Endodermal cell (in vitro differentiated cells): ENCODE measurements around the gene LRRC7. TPM values are rescaled to one million over a fixed set of nuclear protein-coding genes. Genes with fewer than 3 reads are reported as not detected.

Source experiments
- DNase-seq: peaks from one replicate; pipeline ENCODE4 v3.0.0-alpha.2; 2017
- H3K27ac ChIP-seq: 2 replicates; pipeline ENCODE4 v1.5.1; 2013; ENCODE audit warnings: mild to moderate bottlenecking, low read depth, low read length, moderate library complexity
- H3K27me3 ChIP-seq: 2 replicates; pipeline ENCODE4 v1.6.1; 2013; ENCODE audit warnings: mild to moderate bottlenecking, low read length, moderate library complexity; ENCODE audit not compliant: insufficient read depth, control insufficient read depth, poor library complexity, severe bottlenecking
- H3K36me3 ChIP-seq: 2 replicates; pipeline ENCODE4 v1.7.0; 2013; ENCODE audit warnings: mild to moderate bottlenecking, low read length, moderate library complexity; ENCODE audit not compliant: control insufficient read depth, insufficient read depth
- H3K4me1 ChIP-seq: one replicate; pipeline ENCODE4 v1.7.0; 2013; ENCODE audit warnings: low read length; ENCODE audit not compliant: control insufficient read depth, insufficient read depth
- H3K4me3 ChIP-seq: 2 replicates; pipeline ENCODE4 v1.5.1; 2013; ENCODE audit warnings: mild to moderate bottlenecking, low read length, moderate library complexity
- H3K9ac ChIP-seq: 2 replicates; pipeline ENCODE4 v1.6.1; 2013; ENCODE audit warnings: mild to moderate bottlenecking, low read length, moderate library complexity; ENCODE audit not compliant: poor library complexity, severe bottlenecking; ENCODE audit errors: extremely low read depth
- H3K9me3 ChIP-seq: 2 replicates; pipeline ENCODE4 v1.6.1; 2013; ENCODE audit warnings: mild to moderate bottlenecking, low read length, moderate library complexity; ENCODE audit not compliant: control insufficient read depth
- H3K27ac Mint-ChIP-seq: 2 replicates; pipeline ENCODE4 v1.8.0; 2020; ENCODE audit warnings: mixed read lengths
- H3K27me3 Mint-ChIP-seq: 2 replicates; pipeline ENCODE4 v1.8.0; 2021; ENCODE audit warnings: mild to moderate bottlenecking, mixed read lengths; ENCODE audit not compliant: insufficient read depth
- H3K36me3 Mint-ChIP-seq: 2 replicates; pipeline ENCODE4 v1.8.0; 2020; ENCODE audit warnings: low read depth, mixed read lengths
- H3K4me1 Mint-ChIP-seq: 2 replicates; pipeline ENCODE4 v1.8.0; 2020; ENCODE audit warnings: mixed read lengths
- H3K4me3 Mint-ChIP-seq: 2 replicates; pipeline ENCODE4 v1.8.0; 2020; ENCODE audit warnings: mild to moderate bottlenecking, moderate library complexity, mixed read lengths
- H3K9me3 Mint-ChIP-seq: 2 replicates; pipeline ENCODE4 v1.8.0; 2020; ENCODE audit warnings: mild to moderate bottlenecking, mixed read lengths
- CTCF ChIP-seq: fragments of 200-600 bp; sonication (generic); conservative IDR thresholded peaks from 2 replicates; pipeline ENCODE4 v1.5.0; 2021; ENCODE audit warnings: antibody characterized with exemption, mild to moderate bottlenecking
- WGBS, 2 experiments: methylation state at CpG; one replicate each; pipeline versions ENCODE4 v1.1.5 to v1.1.7; 2013; ENCODE audit warnings: missing lambda C conversion rate in 2 of 2, mixed read lengths in 1 of 2; ENCODE audit not compliant: insufficient coverage in 1 of 2, insufficient read length in 1 of 2; 5-methylcytosine and 5-hydroxymethylcytosine counted together
- total RNA-seq, 2 donors: library from RNA; stranded (reverse); fragmentation: NEBNext Ultra II Directional in 1 of 2; extraction: Animal tissue kit (Norgen Biotek cat#: 25700) in 1 of 2; gene quantifications; 2 replicates in 1 of 2; 3 replicates in 1 of 2; pipeline ENCODE4 v1.2.1, GENCODE V29; 2021

Gene LRRC7
- total RNA-seq, 2 donors from 2014 or later, result 1.4 to 2.2 TPM

- no peaks in the 10 kb centered on the region for H3K36me3 ChIP-seq
- H3K27me3 ChIP-seq, result no peaks in the 10 kb centered on the region
- Mint-ChIP-seq H3K4me3 (no peak overlapping the region), H3K27me3 (peaks cover 3% of the 10 kb centered on the region), H3K36me3 (no peaks in the 10 kb centered on the region), H3K9me3 (no peaks in the 10 kb centered on the region), H3K4me1 (no peaks in the 10 kb centered on the region), H3K27ac (no peak overlapping the region)
- H3K4me1 ChIP-seq, result no peaks in the 10 kb centered on the region
- no peak overlapping the region for H3K27ac ChIP-seq
- no peak for TF ChIP-seq CTCF
- no peaks in the 10 kb centered on the region for H3K9me3 ChIP-seq
- no peak overlapping the region for H3K9ac ChIP-seq
- no peak overlapping the region for H3K4me3 ChIP-seq
- no peak for DNase-seq
These were observed 496.1 kb downstream of the LRRC7 start for GRCh38 chr1:70063861-70064260.

GRCh38 chr1:70066711-70067110 is 499.0 kb downstream of the LRRC7 start:
- DNase-seq, result no peak
- no peak for TF ChIP-seq CTCF
- Histone ChIP-seq H3K4me1 (no peaks in the 10 kb centered on the region), H3K36me3 (no peaks in the 10 kb centered on the region), H3K27ac (no peak overlapping the region), H3K4me3 (no peak overlapping the region), H3K9ac (no peak overlapping the region), H3K27me3 (no peaks in the 10 kb centered on the region), H3K9me3 (no peaks in the 10 kb centered on the region)
- 86% methylated on average over 2 of the region's 2 CpGs; no CpG with 5 or more reads in 1 of the 2 experiments for whole genome bisulfite sequencing, 2 experiments
- H3K9me3 Mint-ChIP-seq, result no peaks in the 10 kb centered on the region
- peaks cover 3% of the 10 kb centered on the region for H3K27me3 Mint-ChIP-seq
- no peak overlapping the region for H3K4me3 Mint-ChIP-seq
- no peaks in the 10 kb centered on the region for H3K4me1 Mint-ChIP-seq
- no peak overlapping the region for H3K27ac Mint-ChIP-seq
- no peaks in the 10 kb centered on the region for H3K36me3 Mint-ChIP-seq

- no peak for DNase-seq
- no peaks in the 10 kb centered on the region for H3K9me3 Mint-ChIP-seq
- Histone ChIP-seq H3K27me3 (no peaks in the 10 kb centered on the region), H3K36me3 (no peaks in the 10 kb centered on the region), H3K4me3 (no peak overlapping the region), H3K9me3 (no peaks in the 10 kb centered on the region), H3K27ac (no peak overlapping the region), H3K9ac (no peak overlapping the region), H3K4me1 (no peaks in the 10 kb centered on the region)
- H3K27me3 Mint-ChIP-seq, result no peaks in the 10 kb centered on the region
- TF ChIP-seq CTCF, result no peak
- no peak overlapping the region for H3K27ac Mint-ChIP-seq
- no peak overlapping the region for H3K4me3 Mint-ChIP-seq
- no peaks in the 10 kb centered on the region for H3K36me3 Mint-ChIP-seq
- 90 to 100% methylated on average over 1 to 4 of the region's 4 CpGs for WGBS, 2 experiments
- H3K4me1 Mint-ChIP-seq, result no peaks in the 10 kb centered on the region
These were observed 503.9 kb downstream of the LRRC7 start for GRCh38 chr1:70071601-70072000.
